Stimulated activated naive CD4-positive, alpha-beta T cell (primary cell): ENCODE measurements around the gene CPA2.
"Not testable (repeated sequence)": the region's sequence is repeated elsewhere in the genome, so short reads cannot be mapped to it uniquely, and the experiment has no call there.

Source experiments
- DNase-seq, 6 experiments: peaks; one replicate each; lab custom pipeline; 2025; lab: John Stamatoyannopoulos, UW

CPA2 gene

DNA sequence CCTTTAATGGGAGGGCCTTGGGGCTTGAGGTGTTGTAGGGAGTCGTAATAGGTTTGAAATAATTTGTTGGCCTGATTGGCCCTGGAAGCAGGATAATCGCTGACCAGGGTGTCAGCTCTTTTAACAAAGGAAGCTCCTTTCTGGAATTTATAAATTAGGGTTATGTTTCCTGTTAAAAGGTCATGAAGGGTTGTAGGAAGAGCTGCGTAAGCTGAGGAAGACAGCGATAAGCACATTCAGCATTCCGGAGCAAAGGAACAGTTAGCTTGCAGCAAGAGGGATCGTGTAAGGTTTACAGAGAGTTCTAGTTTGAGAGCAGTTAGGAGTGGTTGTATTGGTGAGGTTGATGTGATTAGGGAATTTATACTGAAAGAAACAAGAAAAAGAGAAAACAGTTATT lies 47.6 kb downstream of the CPA2 start:
- DNase-seq = no peak

DNA sequence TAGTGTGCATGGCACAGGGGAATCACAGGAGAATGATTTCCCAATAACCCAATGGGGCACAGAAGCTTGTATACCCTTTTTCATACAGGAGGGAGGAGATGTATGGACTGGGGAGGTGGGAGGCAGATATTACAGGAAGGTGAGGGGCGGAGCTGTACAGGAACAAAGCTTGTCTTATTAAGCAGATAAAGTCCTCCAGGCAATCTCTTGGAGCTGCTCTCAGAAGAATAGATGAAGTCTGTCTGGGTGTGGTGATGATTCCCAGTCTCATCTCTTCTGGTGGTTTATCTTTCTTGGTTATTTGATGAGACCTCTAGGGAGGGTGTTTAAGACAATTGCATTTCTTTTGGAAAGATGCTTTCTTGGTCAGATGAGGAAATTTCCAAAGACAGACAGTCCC lies 52.9 kb downstream of the CPA2 start:
- no peak for DNase-seq

DNA sequence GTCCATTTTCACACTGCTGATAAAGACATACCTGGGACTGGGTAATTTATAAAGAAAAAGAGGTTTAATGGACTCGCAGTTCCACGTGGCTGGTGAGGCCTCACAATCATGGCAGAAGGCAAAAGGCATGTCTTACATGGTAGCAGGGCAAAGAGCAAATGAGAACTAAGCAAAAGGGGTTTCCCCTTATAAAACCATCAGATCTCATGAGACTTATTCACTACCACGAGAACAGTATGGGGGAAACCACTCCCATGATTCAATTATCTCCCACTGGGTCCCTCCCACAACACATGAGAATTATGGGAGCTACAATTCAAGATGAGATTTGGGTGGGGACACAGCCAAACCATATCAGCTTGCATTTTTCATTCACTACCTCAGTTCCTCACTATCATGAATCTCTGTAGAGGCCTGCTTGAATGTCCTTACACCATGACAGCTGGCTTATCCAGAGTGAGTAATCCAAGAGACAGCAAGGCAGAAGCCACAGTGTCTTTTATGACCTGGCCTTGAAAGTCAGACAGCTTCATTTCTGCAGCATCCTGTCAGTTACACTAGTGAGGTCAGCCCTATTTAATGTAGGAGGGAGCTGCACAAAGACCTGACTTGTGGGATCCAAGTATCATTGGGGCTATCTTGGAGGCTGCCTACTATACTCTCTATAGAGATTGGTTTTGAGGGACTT lies 55.0 kb downstream of the CPA2 start:
- DNase-seq = not testable (repeated sequence)

DNA sequence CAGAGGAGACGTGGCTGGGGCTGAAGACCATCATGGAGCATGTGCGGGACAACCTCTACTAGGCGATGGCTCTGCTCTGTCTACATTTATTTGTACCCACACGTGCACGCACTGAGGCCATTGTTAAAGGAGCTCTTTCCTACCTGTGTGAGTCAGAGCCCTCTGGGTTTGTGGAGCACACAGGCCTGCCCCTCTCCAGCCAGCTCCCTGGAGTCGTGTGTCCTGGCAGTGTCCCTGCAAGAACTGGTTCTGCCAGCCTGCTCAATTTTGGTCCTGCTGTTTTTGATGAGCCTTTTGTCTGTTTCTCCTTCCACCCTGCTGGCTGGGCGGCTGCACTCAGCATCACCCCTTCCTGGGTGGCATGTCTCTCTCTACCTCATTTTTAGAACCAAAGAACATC lies 56.0 kb downstream of the CPA2 start:
- no peak for DNase-seq

DNA sequence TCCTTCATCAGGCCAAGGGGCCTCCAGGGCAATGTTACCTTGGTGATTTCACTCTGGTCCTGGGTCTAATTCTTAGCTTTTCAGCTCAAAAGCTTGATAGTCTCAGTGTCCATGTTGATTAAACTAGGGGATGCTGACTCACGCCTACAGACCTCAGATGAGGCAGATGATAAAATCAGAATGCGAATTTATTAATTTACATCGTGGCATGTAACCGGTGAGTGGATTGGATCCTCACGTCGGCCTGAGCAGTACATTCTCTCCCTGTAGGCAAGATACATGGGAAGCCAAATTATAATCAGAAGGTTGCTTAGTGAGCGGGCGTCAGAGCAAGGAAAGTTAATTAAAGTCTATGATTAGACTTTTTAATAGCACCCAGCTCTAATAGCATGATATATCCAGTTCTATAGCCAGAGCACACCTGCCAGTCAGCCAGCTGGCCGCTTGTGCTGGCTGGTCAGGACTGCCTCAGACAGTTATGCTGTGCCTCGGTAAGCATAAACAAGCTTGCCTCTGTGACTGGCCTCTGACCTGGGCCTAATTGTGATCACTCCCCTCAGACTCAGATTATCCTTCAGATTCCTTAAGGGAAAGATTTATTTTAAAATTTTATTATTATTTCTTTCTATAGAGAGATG lies 57.8 kb downstream of the CPA2 start:
- no peak for DNase-seq

DNA sequence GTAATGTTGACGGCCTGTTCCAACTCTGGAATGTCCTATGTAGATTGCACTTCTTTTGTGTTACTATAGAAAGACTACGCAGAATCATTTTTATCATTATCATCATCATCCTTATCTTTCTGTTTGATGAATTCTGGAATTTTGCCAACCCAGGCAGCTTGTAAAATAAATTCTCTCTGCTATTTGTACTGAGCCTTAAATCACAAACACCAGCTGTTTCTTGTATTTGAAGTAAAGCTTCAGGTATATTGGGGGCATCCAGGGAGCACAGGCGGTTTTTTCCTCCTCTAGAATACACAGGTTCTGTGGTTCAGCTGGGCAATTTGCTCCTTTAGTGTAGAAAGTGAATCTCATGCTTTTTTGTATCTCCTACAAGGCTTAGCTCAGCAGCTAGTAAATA lies 63.0 kb downstream of the CPA2 start:
- no peak for DNase-seq

DNA sequence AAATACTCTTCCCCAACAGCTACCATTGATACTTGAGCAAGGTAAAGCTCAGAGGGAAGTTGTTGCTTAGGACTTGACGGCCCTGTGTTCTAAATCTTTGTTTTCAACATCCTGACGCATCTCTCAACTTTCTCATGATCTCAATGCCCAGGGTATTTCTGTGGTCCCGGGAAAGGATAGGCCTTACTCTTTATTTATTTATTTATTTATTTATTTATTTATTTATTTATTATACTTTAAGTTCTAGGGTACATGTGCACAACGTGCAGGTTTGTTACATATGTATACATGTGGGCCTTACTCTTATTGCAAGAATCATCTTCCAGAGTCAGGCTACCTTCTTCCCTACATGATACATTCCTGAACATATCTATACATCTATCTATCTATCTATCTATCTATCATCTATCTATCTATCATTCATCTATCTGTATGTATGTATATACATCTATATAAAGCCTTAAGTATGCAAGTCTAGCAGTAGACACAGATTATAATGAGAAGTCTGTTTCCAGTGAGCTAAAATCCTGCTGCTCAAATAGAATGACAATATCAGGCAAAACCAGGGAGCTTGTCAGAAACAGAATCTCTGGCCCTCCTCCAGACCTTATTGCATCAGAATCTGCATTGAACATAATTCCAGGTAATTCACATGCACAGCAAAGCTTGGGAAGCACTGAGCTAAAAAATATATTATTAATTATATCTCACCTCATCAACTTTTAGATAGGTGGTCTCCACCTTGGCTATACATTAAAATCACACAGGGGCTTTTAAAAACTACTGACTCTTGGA lies 65.8 kb downstream of the CPA2 start:
- DNase-seq = no peak

DNA sequence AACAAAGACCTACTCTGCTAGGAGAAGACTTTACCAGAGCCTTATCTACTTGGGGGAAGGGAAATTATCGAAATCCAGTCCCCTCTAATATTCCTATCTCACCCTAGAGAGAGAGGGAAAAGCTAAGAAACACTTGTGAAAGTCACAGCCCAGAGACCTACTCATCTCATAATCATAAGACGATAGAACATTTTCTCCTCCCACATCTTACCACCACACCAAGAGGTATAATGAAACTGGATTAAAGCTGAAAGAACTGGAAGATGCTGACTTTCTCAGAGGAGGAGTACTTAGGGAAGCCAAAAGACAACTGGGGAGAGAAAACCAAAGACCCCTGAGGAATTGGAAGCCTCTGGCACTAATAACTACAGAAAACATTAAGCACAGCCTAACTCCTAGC lies 67.2 kb downstream of the CPA2 start:
- DNase-seq = no peak

DNA sequence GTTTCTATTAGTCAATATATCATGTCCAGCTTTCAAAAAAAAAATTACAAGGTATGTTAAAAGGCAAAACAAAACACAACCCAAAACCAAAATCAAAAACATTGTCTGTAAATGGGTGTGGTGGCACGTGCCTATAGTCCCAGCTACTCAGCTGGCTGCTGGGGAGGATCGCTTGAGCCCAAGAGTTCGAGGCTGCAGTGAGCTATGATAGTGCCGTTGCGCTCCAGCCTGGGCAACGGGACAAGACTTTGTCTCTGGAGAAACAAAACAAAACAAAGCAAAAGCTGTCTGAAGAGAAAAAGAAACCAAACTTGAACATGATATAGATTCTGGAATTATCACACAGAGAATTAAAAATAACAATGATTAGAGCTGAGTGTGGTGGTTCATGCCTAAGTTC lies 67.6 kb downstream of the CPA2 start:
- no peak for DNase-seq

DNA sequence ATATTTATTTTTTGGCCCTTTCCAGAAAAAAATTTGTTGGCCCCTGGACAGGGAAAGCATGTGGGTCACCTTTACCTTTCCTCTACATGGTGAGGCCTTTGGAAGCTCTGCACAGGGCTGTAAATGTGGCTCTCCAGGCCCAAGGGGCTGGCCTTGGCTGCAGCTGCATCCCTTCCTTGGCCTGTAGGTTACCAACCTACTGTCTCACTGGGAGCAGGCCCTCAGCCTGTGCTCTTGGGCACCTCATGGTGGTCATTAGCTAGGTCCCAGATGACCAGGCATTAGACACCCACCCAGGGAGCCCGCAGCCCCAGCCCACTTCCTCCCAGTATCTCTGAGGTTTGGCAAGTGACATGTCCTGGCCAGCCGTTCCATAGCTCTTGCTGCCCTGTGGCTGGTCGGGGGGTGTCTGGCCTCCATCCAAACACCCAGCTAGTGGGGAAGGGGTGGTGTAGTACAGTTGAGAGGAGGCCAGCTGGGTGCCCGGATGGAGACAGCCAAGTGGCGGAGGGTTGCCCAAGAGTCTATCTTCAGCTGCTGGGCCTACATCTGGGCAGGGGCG lies 70.8 kb downstream of the CPA2 start:
- no peak for DNase-seq

DNA sequence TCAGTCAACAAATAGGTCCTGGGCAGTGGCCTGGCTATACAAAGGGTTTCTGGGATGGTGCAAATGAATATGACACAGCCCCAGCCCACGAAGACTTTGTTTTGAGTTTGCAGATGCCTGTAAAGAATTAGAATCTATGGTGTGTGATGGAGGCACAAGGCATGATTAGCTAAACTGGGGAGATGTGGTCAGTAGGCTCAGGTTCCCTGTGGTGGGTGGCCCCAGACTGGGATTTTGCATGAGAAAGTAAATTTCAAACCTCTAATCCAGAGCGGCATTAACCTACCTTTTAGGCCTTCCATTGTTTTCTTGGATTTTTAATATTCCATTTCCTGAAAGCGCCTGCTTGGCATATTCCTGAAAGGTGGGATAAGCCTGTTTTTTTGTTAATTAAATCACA lies 71.6 kb downstream of the CPA2 start:
- no peak for DNase-seq
